ENCODE measurements around the gene CCDC24.

- TF ChIP-seq CTCF (conservative IDR thresholded peaks at IDR 0.05 in 1 of 2, IDR thresholded peaks at IDR 0.05 in 1 of 2; ENCODE audit: low read depth in 1 of 2, low read length in 2 of 2) (no peak), EZH2 (IDR thresholded peaks at IDR 0.05; ENCODE audit: low read length, missing control alignments) (no peak)
These were observed 27.5 kb upstream of the CCDC24 start for GRCh38 chr1:43963890-43964289.
